ENCODE data around the gene NEURL1.
"Not testable (repeated sequence)": the region's sequence is repeated elsewhere in the genome, so short reads cannot be mapped to it uniquely, and the experiment has no call there.

NEURL1 gene

GRCh38 chr10:103584216-103585010 is 90.9 kb downstream of the NEURL1 start:
- no peak for DNase-seq (ENCODE audit: low spot score)

- no peak for DNase-seq (ENCODE audit: low spot score)
These were observed 91.5 kb downstream of the NEURL1 start for GRCh38 chr10:103585011-103585405.

- DNase-seq (ENCODE audit: low spot score), result no peak
These were observed 93.6 kb downstream of the NEURL1 start for GRCh38 chr10:103587073-103587472.

DNA sequence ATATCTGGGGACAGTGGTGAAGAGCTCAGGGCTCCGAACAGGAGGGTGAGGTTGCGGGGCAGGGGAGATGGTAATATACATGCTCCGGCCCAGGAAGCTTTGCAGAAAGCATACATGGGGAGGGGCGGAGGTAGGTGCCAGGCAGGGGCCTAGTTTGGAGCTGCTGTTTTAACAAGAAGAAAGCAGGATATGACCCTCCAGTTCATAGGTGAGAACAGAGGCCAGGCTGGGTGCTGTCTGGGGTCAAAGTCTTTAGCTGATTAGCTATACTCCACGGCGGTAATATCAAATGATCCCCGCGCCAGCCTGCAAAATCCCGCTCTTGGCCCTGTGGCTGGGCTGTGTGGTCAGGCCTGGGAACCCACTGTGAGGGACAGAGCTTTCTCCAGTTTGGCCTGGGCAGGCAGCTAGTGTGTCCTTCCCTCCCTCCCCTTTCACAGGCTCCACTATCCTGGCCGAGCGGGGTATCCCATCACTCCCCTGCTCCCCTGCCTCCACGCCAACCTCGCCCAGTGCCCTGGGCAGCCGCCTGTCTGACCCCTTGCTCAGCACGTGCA is 95.6 kb downstream of the NEURL1 start:
- DNase-seq (ENCODE audit: low spot score), result no peak

DNA sequence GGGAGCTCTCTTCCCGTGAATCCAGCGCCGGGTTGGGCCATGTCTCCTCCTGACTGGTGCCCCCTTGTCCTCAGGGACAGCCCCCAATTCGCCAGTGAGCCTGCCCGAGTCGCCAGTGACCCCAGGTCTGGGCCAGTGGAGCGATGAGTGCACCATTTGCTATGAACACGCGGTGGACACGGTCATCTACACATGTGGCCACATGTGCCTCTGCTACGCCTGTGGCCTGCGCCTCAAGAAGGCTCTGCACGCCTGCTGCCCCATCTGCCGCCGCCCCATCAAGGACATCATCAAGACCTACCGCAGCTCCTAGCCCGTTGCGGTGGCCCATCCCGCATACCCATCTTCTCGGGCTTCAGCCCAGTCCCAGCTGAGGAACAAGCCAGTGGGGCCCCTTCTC is 96.6 kb downstream of the NEURL1 start:
- no peak for DNase-seq (ENCODE audit: low spot score)

- DNase-seq (ENCODE audit: low spot score), result no peak
These were observed 97.3 kb downstream of the NEURL1 start for GRCh38 chr10:103590744-103591291.

DNA sequence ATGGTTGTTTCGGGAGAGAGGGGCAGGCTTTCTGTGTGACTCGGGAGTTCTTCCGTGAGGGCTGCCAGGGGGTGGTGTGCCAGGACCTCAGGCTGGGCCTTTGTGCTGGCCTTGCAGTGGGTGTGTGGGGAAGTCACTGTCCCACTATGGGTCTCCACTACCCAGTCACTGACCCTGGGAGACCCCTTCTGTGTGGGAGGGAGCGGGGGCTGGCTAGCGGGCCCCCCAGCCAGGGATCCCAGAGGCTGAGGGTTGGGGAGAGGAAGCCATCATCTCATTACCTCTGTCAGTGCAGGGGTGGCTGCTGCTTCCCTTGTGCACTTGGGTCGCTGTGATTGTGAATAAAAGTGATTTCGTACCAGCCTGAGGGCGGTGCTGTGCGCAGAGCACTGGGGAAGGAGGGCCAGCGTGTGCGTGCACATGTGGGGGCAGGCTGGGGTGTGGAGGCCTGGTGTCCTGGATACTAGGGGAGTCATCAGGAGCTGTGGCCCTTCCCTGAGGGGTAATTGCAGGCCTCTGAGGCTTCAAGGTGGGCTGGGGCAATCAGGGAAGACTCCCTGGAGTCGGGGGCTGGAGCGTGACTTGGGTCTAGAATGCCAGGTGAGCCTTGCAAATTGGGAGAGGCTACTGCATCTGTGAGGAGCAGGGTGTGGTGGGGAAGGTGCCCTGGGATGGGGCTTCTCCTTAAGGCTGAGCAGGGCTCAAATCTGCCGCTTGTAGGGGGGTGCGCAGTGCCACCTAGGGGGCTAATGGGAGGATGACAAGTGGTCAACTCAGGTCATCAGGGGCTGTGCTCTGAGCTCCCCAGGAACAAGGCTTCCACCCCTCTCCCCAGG is 98.9 kb downstream of the NEURL1 start:
- DNase-seq (ENCODE audit: low spot score), result no peak

- no peak for DNase-seq (ENCODE audit: low spot score)
These were observed 99.6 kb downstream of the NEURL1 start for GRCh38 chr10:103593022-103593570.

DNA sequence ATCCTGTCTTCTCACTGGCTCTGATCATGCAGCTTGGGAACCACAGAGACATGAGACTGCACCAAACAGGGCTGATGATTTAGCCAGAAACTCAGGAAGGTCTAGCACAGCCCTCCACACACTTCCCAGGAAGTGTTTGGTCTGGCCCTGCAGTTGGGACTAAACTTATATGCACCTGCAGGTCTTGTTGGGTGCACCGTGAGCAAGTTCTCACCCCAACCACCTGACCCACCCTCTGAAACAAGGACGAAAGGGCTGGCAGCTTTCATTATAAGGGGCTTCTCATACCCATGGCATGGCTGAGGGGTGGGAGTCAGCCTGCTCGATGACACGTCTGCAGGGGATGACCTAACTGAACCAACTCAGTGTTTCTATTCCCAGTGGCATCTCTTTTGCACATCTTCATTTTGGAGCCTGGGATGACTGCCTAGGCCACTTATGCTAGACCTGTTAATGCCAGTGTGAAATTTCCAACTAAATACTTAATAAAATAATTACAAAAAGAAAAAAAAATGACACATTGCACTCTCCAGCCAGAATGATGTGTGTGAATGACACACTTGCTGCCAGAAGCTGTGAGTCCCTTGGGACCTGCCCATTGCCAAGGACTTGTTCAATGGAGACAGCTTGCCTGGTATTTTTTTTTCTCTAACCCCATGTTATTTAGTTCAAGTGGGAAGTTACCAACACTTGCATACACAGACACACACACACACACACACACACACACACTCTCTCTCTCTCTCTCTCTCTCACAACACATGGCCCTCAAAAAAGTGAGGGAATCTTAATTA is 102.6 kb downstream of the NEURL1 start:
- no peak for DNase-seq (ENCODE audit: low spot score)

GRCh38 chr10:103597003-103597402 is 103.5 kb downstream of the NEURL1 start:
- DNase-seq (ENCODE audit: low spot score), result no peak

DNA sequence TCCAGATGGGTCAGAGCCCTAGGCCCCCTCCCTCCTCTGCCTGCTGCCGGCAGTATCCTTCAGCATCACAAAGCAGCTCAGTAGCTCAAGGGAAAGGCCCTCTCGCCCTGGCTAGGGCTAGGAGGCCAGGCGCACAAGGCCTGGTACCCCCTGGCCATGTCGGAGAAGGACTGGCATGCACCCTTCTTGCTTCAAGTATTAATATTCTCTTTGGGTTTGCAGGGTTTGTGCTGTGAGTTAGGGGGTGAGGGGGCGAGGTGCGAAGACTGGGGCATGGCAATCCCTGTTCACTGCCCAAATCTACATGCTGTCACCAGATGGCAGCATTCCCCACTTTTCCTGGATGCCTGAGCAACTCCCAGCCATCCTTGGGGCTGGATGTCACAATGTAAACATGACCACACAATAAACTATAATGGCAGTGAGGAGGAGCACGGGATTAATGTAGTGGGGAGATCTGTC is 105.2 kb downstream of the NEURL1 start:
- DNase-seq (ENCODE audit: low spot score), result peak; percentile 81

DNA sequence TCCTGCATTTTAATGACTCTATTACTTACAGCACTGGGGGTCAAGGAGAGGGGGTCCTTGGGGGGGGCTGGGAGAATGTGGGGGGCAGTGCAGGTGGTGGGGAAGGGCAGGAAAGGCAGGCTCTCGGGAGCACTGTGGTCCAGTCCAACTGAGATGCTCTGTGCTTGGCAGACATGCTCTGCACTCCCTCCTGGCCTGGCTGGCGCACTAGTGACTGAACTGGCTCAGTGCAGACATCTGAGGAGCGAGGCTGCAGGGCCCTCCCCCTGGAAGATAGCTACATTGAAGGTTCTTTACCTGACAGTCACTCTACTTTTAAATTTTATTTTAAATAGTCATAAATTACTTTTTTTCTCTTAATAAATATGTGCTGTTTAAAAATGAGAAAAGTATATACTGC is 105.7 kb downstream of the NEURL1 start:
- DNase-seq (ENCODE audit: low spot score), result peak; percentile 39

- DNase-seq (ENCODE audit: low spot score), result no peak
These were observed 106.4 kb downstream of the NEURL1 start for GRCh38 chr10:103599907-103600306.

GRCh38 chr10:103600325-103600724 is 106.8 kb downstream of the NEURL1 start:
- DNase-seq (ENCODE audit: low spot score), result no peak

DNA sequence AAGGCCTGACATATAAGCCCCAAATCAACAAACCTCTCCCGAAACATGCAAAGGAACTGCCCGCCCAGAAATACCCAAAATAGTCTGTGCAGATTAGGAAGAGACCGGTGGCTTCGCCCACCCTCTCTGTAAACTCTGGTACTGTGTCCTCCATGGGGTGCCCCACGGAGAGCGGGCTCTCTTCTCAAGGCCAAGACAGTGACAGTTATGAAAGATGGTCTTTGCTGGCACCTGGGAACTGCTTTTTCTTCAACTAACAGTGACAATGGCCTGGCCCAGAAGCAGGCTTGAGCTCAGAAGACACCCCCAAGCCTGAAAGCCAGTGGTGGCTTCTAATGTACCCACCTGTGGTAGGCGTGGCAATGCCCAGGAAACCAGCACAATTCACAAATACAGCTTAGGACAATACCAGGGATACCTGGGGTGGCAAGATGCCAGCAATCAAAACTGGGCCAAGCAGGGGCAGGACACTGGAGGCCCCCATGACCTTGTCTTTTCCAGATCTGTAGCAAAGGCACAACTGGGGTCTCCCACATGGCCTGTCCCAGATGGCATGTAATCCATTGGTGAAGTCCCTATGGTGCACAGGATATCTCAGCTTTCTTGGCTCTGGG is 107.6 kb downstream of the NEURL1 start:
- DNase-seq (ENCODE audit: low spot score), result no peak

DNA sequence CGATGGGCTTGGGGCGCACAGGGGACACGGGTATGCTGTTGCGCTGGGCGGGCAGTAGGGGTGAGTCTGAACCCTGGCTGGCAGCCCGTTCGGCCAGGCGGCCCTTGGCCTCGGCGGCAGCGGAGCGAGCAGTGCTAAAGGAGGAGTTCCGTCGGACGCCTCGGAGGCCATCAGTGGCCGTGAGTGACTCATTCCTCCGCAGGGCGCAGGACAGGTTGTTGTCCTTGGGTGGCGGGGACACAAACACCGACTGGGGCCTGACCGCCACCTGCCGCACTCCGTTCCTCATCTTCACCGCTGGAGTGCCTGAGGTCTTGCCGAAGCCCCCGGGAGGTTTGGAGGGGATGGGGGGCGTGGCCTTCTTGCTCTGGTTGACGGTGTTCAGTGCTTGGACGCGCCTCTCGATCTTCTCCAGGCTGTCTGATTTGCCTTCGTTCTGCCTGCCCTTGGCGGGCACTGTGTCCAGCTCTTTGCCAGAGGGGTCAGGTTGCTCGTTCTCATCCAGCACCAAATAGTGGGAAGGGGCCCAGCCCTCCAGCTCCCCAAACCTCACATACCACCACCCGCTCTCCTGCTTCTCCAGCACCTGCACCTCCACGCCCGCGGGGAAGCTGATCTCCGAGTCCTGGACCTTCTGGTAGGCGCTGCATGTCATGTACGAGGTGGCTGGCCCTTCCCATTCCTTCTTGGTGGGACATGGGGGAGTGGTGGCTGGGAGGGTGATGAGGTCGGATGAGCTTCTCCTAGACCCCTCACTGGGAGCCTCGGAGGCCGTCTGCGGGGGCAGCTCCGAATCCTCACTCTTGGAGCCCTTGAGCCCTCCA is 108.7 kb downstream of the NEURL1 start:
- DNase-seq (ENCODE audit: low spot score), result no peak

DNA sequence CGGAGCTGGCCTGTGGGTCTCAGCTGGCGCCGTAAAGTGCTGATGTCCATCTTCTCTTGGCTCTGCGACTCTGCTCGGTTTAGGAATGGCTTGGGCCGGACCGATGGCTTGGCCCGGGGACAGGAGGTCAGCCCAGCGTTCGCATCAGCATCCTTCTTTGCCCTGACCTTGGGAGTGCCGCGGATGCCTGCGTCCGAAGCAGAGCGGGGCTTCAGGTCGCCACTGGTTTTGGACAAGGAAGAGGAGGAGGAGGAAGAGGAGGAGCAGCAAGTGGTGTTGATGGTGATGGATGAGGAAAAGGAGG is 109.3 kb downstream of the NEURL1 start:
- DNase-seq (ENCODE audit: low spot score), result no peak

- no peak for DNase-seq (ENCODE audit: low spot score)
These were observed 109.9 kb downstream of the NEURL1 start for GRCh38 chr10:103603382-103603781.

- peak; percentile 52 for DNase-seq (ENCODE audit: low spot score)
These were observed 112.0 kb downstream of the NEURL1 start for GRCh38 chr10:103605359-103606096.

- not testable (repeated sequence) for DNase-seq (ENCODE audit: low spot score)
These were observed 112.6 kb downstream of the NEURL1 start for GRCh38 chr10:103606097-103606438.

Measured in globus pallidus (tissue), 1 donor.